NB4 (cell line): ENCODE results near the gene ZNF454.

Source experiments
- DNase-seq: peaks from one replicate; pipeline ENCODE4 v3.0.0; 2010; ENCODE audit warnings: low read depth
- H3K4me3 ChIP-seq: one replicate; pipeline ENCODE4 v1.5.1; 2011; ENCODE audit warnings: mild to moderate bottlenecking, low read depth, low read length, moderate library complexity
- MYC ChIP-seq: IDR thresholded peaks from 2 replicates; pipeline ENCODE4 v1.6.1; 2011; ENCODE audit warnings: low read depth, low read length
- POLR2A ChIP-seq: IDR thresholded peaks from 2 replicates; pipeline ENCODE4 v1.6.1; 2011; ENCODE audit warnings: mild to moderate bottlenecking; ENCODE audit not compliant: insufficient read length; ENCODE audit errors: extremely low read depth
- TF ChIP-seq, protein P1 (sequence below): IDR thresholded peaks from 2 replicates; pipeline ENCODE4 v1.6.1; 2011; ENCODE audit warnings: low read depth, low read length
- TF ChIP-seq, protein P2 (sequence below): IDR thresholded peaks from one replicate; pipeline ENCODE4 v1.5.1; 2012; ENCODE audit warnings: low read depth, low read length

ZNF454 gene

DNA sequence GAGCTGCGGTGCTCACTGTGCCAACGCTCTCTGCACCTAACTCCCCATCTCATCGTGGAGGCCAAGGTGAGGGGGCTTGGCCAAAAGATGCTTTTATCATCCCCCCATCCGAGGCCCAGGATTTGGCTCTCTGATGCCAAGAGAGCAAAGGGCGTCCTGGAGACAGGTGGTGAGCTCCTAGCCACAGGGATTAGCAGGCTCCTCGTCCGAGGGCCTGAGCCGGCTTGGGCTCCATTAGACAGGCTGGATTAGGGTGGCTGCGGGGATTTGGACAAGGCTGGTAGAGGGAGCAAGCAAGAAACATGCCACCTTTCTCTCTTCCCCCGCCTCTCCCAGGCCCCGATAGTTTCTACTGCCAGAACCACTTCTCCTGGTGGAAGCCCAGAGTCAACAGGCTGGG is 55.2 kb downstream of the ZNF454 start:
- TF ChIP-seq MYC: no peak
- TF ChIP-seq, protein P1, sequence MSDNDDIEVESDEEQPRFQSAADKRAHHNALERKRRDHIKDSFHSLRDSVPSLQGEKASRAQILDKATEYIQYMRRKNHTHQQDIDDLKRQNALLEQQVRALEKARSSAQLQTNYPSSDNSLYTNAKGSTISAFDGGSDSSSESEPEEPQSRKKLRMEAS: no peak
- TF ChIP-seq POLR2A: no peak
- TF ChIP-seq, protein P2, sequence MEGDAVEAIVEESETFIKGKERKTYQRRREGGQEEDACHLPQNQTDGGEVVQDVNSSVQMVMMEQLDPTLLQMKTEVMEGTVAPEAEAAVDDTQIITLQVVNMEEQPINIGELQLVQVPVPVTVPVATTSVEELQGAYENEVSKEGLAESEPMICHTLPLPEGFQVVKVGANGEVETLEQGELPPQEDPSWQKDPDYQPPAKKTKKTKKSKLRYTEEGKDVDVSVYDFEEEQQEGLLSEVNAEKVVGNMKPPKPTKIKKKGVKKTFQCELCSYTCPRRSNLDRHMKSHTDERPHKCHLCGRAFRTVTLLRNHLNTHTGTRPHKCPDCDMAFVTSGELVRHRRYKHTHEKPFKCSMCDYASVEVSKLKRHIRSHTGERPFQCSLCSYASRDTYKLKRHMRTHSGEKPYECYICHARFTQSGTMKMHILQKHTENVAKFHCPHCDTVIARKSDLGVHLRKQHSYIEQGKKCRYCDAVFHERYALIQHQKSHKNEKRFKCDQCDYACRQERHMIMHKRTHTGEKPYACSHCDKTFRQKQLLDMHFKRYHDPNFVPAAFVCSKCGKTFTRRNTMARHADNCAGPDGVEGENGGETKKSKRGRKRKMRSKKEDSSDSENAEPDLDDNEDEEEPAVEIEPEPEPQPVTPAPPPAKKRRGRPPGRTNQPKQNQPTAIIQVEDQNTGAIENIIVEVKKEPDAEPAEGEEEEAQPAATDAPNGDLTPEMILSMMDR: no peak
- no peak for DNase-seq
- no peak overlapping the region for H3K4me3 ChIP-seq

DNA sequence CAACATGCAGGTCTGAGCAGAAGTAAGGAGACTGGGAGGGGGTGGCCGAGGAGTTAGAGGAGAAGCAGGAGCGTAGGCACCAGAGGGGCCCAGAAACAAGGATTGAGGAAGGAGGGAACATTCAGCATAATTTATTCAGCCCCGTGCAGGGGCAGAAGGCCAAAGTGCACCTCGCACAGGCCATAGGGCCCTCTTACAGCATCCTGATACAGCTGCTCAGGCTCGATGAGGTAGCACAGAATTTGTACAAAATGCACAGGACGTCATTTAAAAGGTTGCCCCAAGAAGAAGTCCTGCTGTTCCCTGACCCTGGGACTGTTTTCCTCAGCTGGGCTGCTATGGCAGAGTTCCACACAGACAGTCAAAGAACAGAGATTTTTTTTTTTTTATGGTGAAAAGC is 56.2 kb downstream of the ZNF454 start:
- no peak overlapping the region for H3K4me3 ChIP-seq
- TF ChIP-seq MYC (no peak), POLR2A (no peak)
- TF ChIP-seq, protein P1: no peak
- TF ChIP-seq, protein P2: no peak
- DNase-seq: no peak

DNA sequence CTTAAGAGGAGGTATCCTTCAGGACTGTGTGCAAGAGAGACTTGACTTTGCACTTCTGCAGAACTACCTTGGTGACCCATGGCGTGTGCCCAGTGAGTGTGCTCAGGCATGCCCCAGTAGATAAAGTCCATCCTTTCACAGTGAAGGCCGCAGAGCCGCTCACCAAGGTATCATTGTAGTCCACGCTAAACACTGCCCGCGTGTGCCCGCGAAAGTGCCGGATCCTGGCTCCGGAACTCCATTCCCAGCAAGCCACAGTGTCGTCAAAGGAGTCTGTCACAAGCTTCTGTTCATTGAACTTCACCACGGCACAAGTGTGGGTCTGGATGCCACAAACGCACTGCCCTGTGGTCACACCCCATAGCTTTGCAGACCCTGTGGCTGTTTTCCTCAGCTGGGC is 57.4 kb downstream of the ZNF454 start:
- TF ChIP-seq, protein P2: no peak
- TF ChIP-seq, protein P1: no peak
- TF ChIP-seq MYC (no peak), POLR2A (no peak)
- DNase-seq: no peak

DNA sequence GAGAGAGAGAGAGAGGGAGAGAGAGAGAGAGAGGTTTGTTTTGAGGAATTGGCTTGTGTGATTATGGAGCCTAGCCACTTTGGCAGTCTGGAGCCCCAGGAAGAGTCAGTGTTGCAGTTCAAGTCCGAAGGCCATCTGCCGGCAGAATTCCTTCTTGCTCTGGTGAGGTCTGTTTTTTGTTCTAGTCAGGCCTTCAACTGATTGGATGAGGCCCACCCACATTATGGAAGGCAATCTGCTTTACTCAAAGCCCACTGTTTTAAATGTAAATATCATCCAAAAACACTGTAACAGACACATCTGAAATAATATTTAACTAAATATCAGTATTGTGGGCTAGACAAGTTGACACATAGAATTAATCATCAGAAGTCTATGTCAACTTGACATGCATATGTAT is 65.6 kb downstream of the ZNF454 start:
- no peak for TF ChIP-seq MYC
- TF ChIP-seq, protein P1: no peak
- no peak for TF ChIP-seq POLR2A
- TF ChIP-seq, protein P2: no peak

More for the DNA sequence above, 57.4 kb downstream of the ZNF454 start:
- no peak overlapping the region for H3K4me3 ChIP-seq

DNA sequence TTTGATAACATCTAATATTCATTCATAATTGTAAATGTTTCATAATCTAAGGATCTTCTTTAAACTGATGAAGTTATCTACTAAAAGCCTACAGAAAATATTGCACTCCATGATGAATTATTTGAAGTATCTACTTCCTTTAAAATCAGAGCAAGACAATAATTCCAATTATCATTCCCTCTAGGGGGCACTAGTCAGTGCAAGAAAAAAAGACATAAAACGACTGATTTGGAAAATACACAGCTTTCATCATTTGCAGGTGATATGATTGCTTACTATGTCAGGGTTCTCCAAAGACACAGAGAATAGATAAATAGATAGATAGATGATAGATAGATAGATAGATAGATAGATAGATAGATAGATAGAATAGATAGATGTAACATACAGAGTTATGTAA is 67.7 kb downstream of the ZNF454 start:
- DNase-seq: peak; percentile 8
- TF ChIP-seq, protein P2: no peak
- TF ChIP-seq POLR2A: no peak
- TF ChIP-seq MYC: no peak
- TF ChIP-seq, protein P1: no peak
- H3K4me3 ChIP-seq: no peak overlapping the region

More for the DNA sequence above, 65.6 kb downstream of the ZNF454 start:
- DNase-seq: no peak
- no peak overlapping the region for H3K4me3 ChIP-seq
